NCI-H2227 (cell line): Measurements from ENCODE around the gene LIN37.
"Not testable (repeated sequence)": the region's sequence is repeated elsewhere in the genome, so short reads cannot be mapped to it uniquely, and the experiment has no call there.

Experiments used
- DNase-seq: peaks from one replicate; lab custom pipeline; 2025; ENCODE audit not compliant: unreplicated experiment; lab: John Stamatoyannopoulos, UW

Gene LIN37

GRCh38 chr19:35719402-35720162, 28.8 kb upstream of the LIN37 start:
- DNase-seq, result no peak

GRCh38 chr19:35720163-35720524, 28.2 kb upstream of the LIN37 start:
- no peak for DNase-seq

- DNase-seq, result no peak
Measured at GRCh38 chr19:35720648-35721047, 27.7 kb upstream of the LIN37 start.

GRCh38 chr19:35721374-35721773, 27.0 kb upstream of the LIN37 start:
- no peak for DNase-seq

DNA sequence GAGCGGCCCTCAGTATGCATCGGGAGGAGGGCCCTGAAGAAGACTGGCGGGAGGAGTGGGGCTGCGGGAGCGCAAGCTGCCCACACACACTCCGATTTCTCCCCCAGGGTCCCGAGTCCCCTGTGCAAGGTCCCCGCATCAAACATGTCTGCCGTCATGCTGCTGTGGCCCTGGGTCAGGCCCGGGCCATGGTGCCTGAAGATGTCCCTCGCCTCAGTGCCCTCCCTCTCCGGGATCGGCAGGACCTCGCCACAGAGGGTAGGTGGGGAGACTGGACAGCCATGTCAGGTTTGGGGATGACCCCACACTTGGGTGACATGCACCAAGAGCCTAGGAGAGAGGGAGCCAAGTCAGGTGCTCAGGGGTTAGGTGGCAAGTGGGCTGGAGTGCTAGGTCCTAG, 25.9 kb upstream of the LIN37 start:
- no peak for DNase-seq

GRCh38 chr19:35722897-35723296, 25.5 kb upstream of the LIN37 start:
- DNase-seq, result no peak

DNA sequence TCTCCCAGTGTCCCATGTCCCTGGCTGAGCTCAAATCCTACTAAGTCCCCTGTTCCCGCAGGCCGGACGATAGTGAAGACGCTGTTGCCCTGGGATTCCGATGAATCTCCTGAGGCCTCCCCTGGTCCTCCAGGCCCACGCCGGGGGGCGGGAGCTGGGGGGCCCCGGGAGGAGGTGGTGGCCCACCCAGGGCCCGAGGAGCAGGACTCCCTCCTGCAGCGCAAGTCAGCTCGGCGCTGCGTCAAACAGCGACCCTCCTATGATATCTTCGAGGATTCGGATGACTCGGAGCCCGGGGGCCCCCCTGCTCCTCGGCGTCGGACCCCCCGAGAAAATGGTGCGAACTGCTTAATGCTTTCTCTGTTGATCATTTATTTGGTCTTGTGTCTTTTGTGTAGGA, 24.7 kb upstream of the LIN37 start:
- no peak for DNase-seq

GRCh38 chr19:35724132-35724531, 24.2 kb upstream of the LIN37 start:
- DNase-seq, result not testable (repeated sequence)

DNA sequence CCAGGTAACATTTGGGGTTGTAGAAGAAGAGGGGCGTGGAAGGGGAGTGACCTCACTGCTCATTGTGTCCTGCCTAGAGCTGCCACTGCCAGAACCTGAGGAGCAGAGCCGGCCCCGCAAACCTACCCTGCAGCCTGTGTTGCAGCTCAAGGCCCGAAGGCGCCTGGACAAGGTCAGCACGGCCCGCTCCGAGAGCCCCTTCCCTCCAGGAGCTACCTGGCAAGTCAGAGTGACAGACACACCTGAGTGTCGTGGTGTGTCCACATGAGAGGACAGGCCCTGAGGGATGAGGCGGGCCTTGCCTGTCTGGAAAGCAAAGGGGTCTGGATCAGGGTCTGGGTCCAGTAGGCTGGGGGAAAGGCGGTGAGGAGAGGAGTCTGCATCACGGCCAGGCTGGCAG, 23.8 kb upstream of the LIN37 start:
- no peak for DNase-seq

DNA sequence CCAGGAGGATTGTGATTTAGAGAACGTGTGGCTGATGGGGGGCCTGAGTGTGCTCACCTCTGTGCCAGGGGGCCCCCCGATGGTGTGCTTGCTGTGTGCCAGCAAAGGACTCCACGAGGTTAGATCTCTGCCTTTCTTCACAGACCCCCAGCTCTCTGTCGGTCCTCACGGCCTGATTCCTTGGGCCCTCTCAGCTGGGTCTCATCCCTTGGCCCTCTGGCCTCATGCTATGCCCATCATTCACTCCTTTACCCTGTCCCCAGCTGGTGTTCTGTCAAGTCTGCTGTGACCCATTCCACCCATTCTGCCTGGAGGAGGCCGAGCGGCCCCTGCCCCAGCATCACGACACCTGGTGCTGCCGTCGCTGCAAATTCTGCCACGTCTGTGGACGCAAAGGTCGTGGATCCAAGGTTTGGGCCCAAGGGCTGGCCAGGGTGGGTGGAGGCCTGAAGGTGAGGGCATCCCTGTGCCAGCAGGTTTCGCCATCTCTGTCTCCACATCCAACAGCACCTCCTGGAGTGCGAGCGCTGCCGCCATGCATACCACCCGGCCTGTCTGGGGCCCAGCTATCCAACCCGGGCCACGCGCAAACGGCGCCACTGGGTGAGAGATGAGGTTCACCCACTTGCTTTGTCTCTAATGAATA, 23.0 kb upstream of the LIN37 start:
- no peak for DNase-seq

DNA sequence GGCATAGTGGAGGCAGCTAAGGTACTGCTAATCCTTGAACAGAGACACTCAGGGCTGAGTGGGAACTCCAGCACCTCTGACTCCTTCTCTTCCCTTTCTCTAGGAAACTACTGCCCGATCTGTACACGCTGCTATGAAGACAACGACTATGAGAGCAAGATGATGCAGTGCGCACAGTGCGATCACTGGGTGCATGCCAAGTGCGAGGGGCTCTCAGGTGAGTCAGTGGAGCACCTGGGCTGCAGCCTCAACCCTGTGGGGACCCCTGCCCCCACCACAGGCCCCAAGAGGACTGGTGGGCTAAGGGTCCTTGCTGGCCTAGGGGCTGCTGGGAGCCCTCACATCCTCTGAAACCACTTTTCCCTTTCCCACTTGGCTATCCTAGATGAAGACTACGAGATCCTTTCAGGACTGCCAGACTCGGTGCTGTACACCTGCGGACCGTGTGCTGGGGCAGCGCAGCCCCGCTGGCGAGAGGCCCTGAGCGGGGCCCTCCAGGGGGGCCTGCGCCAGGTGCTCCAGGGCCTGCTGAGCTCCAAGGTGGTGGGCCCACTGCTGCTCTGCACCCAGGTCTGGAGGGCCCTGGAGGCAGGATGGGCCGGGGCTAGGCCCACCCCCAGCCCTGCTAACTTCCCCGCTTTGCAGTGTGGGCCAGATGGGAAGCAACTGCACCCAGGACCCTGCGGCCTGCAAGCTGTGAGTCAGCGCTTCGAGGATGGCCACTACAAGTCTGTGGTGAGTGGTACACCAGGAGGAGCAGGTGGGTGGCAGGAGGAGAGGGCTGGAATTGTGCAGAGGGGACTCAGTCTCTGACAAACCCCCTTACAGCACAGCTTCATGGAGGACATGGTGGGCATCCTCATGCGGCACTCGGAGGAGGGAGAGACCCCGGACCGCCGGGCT, 21.1 kb upstream of the LIN37 start:
- no peak for DNase-seq

DNA sequence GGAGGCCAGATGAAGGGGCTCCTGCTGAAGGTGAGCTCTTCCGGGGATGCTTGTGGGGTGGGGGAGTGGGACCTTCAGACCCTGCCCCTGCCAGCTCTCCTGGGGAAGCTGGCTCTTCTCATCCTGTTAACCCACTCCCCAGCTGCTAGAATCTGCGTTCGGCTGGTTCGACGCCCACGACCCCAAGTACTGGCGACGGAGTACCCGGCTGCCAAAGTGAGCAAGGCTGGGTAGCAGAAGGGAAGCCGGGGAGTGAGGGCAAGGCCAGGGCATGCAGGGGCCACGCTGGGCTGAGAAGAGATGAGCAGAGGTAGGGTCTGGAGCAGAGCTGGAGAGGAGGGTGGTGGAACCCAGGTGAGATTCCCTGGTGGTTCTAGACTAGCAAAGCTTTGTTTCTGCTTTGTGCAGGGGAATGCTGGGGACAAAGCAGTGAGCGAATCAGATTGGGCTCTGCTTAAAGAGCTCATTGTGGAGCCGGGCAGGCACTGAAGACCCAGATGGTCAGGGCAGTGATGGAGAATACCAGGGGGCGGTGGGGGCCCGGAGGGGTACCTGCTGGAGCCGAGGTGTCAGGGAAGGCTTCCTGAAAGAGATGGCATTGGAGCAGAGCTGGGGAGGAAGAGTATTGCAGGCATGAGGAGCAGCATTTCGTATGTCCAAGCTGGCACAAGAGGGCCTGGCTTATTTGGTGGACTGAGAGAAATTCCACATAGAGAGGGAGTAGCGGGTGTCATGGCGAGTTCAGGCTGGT, 20.2 kb upstream of the LIN37 start:
- DNase-seq, result no peak

DNA sequence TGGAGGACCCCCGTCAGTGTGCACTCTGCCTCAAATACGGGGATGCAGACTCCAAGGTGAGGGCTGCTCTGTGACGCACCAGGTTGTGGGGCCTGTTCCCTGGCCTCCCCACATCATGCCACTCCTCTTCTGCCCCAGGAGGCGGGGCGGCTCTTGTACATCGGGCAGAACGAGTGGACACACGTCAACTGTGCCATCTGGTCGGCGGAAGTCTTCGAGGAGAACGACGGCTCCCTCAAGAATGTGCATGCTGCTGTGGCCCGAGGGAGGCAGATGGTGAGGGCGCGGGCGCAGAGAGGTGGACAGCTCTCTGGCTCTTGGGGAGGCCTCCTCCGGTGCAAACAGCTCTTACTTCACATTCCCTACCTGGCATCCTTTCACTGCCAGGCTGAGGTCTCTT, 19.4 kb upstream of the LIN37 start:
- no peak for DNase-seq

DNA sequence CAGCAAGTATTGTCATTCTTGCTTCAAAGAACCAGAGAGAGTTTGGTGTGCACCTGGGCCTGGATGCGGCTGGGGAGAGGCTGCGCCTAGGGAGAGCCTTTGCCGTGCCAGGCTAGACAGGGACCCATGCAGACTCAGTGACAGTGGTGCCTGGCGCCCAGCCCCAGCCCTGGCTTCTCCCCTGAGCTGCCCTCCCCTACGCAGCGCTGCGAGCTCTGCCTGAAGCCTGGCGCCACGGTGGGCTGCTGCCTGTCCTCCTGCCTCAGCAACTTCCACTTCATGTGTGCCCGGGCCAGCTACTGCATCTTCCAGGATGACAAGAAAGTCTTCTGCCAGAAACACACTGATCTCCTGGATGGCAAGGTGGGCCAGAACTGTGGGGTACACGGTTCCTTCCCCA, 18.6 kb upstream of the LIN37 start:
- no peak for DNase-seq

DNA sequence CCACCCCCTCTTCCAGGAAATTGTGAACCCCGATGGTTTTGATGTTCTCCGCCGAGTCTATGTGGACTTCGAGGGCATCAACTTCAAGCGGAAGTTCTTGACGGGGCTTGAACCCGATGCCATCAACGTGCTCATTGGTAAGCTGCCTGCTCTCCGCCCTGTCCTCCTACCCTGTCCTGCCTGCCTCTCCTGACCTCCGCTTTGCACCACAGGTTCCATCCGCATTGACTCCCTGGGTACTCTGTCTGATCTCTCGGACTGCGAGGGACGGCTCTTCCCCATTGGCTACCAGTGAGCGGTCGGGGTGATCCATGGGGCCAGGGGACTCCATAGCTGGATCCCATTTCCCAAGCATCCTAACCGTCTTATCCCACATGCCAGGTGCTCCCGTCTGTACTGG, 18.1 kb upstream of the LIN37 start:
- no peak for DNase-seq

DNA sequence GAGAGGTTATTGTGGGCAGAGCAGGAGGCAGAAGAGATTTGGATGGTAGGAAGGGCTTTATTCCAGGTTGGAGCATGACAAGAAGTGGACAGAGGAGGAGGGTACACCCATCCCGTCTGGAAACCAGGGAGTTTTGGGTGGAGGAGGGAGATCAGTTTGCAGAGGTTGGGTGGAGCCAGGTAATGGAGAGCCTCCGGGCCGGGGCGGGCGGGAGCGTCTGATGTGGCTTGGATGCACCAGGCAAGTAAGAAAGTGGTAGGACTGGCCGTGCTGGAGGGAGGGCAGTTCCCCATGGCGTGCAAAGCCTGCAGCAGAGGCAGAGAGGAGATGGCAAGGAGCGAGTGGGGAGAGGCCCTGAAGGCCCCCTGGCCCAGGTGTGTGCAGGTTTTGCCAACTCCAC, 17.0 kb upstream of the LIN37 start:
- DNase-seq, result no peak

- no peak for DNase-seq
Measured at GRCh38 chr19:35731779-35732405, 16.5 kb upstream of the LIN37 start.

- DNase-seq, result no peak
Measured at GRCh38 chr19:35732540-35733179, 15.7 kb upstream of the LIN37 start.

GRCh38 chr19:35733180-35734125, 14.9 kb upstream of the LIN37 start:
- no peak for DNase-seq
